Measurements from ENCODE around the gene OCIAD1.
"Not testable (repeated sequence)": the region's sequence is repeated elsewhere in the genome, so short reads cannot be mapped to it uniquely, and the experiment has no call there.

The OCIAD1 gene

DNA sequence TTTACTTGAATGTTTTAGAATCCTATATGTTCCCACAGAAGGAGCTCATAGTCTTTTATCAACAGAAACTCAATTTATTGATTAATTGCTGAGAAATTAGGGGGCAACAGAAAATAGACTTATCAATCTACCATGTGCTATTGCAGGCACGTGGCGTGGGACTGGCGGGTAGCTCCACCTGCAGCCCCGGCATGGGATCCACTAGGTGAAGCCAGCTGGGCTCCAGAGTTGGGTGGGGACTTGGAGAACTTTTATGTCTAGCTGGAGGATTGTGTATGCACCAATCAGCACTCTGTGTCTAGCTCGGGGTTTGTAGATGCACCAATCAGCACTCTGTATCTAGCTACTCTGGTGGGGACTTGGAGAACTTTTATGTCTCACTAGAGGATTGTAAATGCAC, 3.3 kb upstream of the OCIAD1 start:
- DNase-seq: no peak

GRCh38 chr4:48831532-48832030, 693 bp downstream of the OCIAD1 start:
- DNase-seq: no peak

DNA sequence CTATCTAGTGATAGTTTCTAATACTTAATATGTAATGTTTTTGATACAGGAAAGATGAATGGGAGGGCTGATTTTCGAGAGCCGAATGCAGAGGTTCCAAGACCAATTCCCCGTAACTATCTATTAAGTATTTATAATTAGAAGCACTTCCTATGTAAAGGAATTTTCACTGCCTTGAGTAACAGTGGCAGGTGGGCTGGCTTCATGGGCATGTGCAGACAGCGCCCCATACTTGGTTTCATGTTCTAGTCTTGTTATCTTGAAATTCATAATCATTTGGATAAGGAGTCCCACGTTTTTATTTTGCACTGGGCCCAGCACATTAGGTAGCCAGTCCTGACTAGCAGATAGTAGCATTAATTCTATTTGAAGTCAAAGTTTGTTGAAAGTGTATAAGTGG, 1.7 kb downstream of the OCIAD1 start:
- DNase-seq: no peak

DNA sequence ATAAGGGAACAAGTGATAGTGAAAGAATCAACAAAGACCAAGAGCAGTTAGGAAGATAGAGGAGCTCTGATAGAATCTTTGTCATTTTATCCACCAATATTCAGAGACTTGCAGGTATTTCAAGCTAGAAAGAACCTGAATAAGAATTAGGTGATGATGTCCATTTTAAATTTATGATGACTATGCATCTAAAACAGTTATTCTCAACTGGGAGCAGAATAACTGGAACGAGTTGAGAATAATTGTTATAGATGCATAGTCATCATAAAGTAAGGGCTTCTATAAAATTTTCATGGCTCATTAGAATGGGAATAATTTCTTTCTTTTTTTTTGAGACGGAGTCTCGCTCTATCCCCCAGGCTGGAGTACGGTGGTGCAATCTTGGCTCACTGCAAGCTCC, 5.8 kb downstream of the OCIAD1 start:
- DNase-seq: no peak

- DNase-seq: no peak
These were observed 10.3 kb downstream of the OCIAD1 start for GRCh38 chr4:48841045-48841827.

- no peak for DNase-seq
These were observed 14.0 kb downstream of the OCIAD1 start for GRCh38 chr4:48844843-48845242.

GRCh38 chr4:48848799-48849198, 17.9 kb downstream of the OCIAD1 start:
- not testable (repeated sequence) for DNase-seq

- no peak for DNase-seq
These were observed 20.8 kb downstream of the OCIAD1 start for GRCh38 chr4:48851651-48852050.

- no peak for DNase-seq
These were observed 22.9 kb downstream of the OCIAD1 start for GRCh38 chr4:48853604-48854394.

DNA sequence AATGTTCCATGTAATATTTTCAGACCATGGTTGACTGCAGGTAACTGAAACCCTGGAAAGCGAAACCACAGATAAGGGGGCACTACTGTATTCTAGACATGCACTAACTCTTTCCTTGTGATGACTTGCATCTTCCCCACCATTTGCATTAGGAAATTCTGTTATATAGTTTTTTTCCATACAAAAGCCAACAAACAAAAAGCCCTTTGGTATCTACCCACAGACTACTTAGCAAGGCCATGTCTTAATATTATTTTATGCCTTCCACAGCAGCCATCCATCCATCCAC, 23.5 kb downstream of the OCIAD1 start:
- DNase-seq: no peak

GRCh38 chr4:48854982-48855381, 24.1 kb downstream of the OCIAD1 start:
- DNase-seq: no peak

GRCh38 chr4:48858130-48858529, 27.2 kb downstream of the OCIAD1 start:
- no peak for DNase-seq

DNA sequence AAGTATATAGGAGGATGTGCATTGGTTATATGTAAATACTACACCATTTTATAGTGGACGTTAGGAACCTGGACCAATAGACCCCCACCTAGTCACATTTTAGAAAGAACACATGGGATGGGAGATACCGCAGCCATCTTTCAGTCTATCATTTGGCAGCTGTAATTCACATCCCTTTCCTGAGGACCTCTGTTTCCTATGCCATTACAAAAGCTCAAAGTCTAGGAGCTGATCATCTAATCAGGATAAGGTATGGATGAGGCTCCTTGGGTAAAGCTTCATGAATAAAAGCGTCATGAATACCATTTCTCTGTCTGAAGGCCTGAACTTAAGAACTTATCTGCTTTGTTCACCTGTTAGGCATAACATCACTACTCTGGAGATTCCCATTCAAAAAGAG, 31.1 kb downstream of the OCIAD1 start:
- no peak for DNase-seq

- no peak for DNase-seq
These were observed 31.8 kb downstream of the OCIAD1 start for GRCh38 chr4:48862661-48863060.

DNA sequence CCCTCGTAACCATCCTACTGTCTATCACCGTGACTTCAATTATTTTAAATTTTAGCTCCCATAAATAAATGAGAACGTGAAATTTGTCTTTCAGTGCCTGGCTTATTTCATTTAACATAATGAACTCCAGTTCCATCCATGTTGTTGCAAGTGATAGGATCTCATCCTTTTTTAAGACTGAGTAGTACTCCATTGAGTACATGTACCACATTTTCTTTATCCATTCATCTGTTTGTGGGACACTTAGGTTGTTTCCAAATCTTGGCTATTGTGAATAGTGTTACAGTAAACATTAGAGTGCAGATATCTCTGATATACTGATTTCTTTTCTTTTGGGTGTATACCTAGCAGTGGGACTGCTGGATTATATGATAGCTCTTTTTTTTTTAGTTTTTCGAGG, 32.8 kb downstream of the OCIAD1 start:
- DNase-seq: no peak

DNA sequence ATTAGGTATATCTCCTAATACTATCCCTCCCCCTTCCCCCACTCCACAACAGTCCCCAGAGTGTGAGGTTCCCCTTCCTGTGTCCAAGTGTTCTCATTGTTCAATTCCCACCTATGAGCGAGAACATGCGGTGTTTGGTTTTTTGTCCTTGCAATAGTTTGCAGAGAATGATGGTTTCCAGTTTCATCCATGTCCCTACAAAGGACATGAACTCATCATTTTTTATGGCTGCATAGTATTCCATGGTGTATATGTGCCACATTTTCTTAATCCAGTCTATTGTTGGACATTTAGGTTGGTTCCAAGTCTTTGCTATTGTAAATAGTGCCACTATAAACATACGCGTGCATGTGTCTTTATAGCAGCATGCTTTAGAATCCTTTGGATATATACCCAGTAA, 33.8 kb downstream of the OCIAD1 start:
- DNase-seq: not testable (repeated sequence)

DNA sequence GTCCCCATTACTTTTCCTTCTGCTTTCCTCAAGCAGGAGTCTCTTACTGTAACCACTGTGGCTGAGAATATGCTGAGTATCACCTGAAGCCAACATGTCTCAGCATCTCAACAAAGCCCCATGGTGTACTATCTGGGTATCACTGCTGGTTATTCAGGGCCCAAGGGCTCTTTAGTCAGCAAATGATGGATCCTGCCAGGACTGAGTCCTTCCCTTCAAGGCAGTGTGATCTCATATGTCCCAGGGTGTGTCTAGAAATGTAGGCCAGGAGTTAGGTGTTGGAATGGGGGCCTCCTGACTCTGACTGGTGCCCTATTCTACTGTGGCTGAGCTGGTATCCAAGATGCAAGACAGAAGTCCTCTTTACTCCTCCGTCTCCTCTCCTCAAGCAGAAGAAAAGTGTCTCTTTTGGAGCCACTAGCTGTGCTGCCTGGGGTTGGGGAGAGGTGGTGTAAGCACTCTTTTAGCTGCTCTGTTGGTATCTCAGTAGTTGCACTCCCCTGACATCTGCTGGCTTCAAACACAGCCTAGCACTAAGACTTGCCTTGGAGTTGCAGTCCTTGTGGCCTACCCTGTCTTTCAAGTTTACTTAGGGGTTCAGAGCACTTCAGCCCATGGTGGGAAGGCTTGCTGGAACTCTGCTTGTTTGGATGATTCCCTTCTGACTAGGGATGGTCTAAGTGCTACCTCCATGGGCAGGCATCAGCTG, 47.1 kb downstream of the OCIAD1 start:
- DNase-seq: no peak

- no peak for DNase-seq
These were observed 48.9 kb downstream of the OCIAD1 start for GRCh38 chr4:48879561-48880442.

GRCh38 chr4:48881646-48882045, 50.8 kb downstream of the OCIAD1 start:
- DNase-seq: not testable (repeated sequence)

DNA sequence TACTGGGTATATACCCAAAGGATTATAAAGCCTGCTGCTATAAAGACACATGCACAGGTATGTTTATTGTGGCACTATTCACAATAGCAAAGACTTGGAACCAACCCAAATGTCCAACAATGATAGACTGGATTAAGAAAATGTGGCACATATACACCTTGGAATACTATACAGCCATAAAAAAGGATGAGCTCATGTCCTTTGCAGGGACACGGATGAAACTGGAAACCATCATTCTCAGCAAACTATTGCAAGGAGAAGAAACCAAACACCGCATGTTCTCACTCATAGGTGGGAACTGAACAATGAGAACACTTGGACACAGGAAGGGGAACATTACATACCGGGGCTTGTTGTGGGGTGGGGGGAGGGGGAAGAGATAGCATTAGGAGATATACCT, 58.9 kb downstream of the OCIAD1 start:
- not testable (repeated sequence) for DNase-seq

- no peak for DNase-seq
These were observed 60.2 kb downstream of the OCIAD1 start for GRCh38 chr4:48891028-48891619.

DNA sequence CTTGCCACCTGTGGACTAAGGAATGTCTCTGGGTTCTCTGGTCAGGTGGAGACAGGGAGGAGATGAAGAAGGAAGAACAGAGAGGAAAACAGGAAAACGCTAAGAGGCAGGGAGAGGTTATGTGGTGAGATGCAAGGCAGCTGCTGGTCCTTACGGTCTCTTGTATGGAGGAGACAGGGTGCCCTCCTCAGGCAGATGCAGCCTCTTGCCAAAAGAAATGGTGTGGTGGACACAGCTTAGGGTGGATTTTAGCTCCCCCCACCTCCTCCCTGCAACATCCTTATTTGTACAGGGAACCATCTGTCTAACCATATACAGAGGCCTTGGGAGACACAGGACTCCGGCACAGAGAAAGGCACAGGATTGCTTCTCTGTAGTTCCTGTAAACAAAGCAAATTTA, 66.0 kb downstream of the OCIAD1 start:
- DNase-seq: no peak

All from right forelimb (tissue), 1 donor.